HG03135 (cell line): ENCODE results near the gene FBXO8.

Experiments used
- ATAC-seq: cut with Tn5 transposase; IDR thresholded peaks from one replicate; pipeline ENCODE4 v1.9.1; 2021; ENCODE audit warnings: mild to moderate bottlenecking, moderate library complexity; ENCODE audit not compliant: unreplicated experiment

Gene FBXO8

GRCh38 chr4:174210952-174211490 lies 72.4 kb downstream of the FBXO8 start:
- ATAC-seq: no peak

DNA sequence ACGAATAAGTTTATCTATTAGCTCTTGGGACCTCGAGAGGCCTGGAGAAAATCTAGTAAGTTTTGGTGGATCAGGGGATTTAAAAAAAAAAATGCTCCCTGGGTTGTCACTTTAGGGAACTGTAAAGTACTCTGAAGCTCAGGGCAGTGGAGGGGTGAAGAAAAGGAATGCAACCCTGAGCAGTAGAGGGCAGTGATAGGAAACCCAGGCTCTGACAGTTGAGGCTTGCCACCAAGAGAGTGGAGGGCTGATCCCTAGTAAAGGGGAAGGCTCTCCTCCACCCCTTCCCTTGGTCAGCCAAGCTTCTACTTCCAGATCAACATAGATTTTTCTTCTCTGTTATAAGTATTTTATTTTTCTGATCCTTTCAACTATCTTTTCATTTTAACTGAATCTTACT lies 73.1 kb downstream of the FBXO8 start:
- no peak for ATAC-seq

DNA sequence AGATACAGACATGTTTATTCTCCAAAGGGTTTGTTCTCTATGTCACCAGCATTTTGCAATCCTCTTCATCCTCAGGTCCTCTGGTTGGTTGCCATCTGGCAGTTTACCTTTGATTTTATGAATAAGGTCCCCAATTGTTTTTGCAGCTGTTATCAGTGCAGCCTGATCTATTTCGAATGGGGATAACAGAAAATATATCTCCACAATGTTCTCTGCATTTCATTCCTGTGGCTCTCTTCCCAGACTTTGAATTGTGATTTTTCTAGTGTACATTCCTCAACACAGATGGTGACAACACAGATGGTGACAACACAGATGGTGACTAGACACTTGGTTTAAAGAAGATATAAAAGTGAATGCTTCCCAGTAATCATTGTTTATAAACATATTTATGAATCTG lies 74.1 kb downstream of the FBXO8 start:
- ATAC-seq: no peak

- no peak for ATAC-seq
Measured at GRCh38 chr4:174207367-174207766, 76.1 kb downstream of the FBXO8 start.

GRCh38 chr4:174204164-174204831 lies 79.2 kb downstream of the FBXO8 start:
- ATAC-seq: no peak

DNA sequence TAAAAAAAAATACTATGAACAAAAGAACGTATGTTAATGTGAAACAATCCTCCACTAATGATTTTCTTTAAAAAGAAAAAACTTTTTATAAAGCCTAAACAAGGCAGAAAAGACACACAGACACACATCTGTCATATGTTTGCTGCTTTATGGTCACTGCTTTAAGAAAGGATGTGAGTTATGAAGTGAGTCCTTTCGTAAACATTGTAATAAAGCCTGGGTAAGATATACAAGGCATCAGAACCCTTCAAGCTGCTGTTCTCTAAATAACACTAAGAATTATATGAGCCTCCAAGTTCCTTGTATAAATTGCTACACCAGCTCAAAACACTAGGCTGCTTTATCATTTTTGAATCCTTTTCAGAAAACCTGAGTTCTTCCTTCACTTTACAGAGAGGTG lies 81.6 kb downstream of the FBXO8 start:
- ATAC-seq: no peak

DNA sequence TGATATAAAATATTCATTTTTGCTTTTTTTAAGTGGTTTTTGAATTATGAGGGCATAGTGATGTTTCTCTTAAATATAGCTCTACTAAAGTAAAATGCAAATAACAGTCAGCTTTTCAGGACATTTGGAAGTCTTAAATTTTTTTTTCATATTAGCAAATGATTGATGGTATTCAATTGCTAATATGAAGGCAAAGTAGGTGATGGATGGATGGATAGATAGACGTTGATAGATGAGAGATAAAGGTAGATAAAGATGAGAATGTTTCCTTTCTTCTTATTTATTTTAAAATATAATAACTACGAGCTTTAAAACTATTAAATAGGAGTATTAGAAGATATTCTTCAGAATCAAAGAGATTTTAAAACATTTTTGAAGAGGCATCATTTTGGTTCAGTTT lies 83.7 kb downstream of the FBXO8 start:
- no peak for ATAC-seq

- ATAC-seq: no peak
Measured at GRCh38 chr4:174198828-174199227, 84.6 kb downstream of the FBXO8 start.

- no peak for ATAC-seq
Measured at GRCh38 chr4:174198396-174198795, 85.1 kb downstream of the FBXO8 start.

DNA sequence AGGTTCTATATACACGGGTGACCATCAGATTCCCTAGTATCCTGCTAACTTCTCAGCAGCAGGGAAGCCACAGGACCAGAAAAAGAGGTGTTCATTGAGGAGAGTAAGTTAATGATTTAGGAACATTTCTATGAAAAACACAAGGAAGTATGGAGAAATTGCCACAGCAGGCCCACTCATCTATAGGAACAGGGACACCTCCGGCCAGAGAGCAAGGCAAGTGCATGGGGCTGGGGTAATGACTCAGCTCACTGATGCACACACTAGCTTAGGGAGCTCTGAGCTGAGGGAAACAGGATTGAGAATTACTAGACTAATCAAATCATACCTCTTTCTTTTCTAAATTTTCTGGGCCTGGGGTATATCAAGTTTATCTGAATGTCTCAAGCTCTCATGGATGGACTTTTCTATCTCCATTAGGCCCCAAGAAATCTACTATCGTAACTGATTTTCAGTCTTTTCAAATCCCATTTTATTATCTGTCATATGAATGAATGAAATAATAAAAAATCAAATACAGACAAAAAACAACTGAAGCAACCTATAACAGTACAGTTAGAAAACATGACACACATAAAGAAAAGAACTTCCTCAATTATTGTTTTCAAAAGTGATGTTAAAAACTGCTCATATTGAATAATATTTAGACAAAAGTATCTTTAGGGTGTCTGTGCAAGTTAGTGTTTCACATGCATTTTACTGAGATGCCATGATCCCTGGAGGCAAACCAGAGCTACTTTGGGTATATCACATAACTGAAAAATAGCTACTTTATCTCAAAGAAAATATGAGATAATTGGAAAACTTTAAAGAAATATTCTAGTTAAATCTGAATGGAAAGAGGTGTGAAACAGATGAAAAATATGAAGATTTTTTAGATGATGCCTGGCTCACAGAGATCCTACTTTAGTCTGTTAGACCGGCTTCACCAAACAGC lies 89.8 kb downstream of the FBXO8 start:
- no peak for ATAC-seq

GRCh38 chr4:174192943-174193342 lies 90.5 kb downstream of the FBXO8 start:
- ATAC-seq: no peak

- ATAC-seq: no peak
Measured at GRCh38 chr4:174190832-174191500, 92.5 kb downstream of the FBXO8 start.

DNA sequence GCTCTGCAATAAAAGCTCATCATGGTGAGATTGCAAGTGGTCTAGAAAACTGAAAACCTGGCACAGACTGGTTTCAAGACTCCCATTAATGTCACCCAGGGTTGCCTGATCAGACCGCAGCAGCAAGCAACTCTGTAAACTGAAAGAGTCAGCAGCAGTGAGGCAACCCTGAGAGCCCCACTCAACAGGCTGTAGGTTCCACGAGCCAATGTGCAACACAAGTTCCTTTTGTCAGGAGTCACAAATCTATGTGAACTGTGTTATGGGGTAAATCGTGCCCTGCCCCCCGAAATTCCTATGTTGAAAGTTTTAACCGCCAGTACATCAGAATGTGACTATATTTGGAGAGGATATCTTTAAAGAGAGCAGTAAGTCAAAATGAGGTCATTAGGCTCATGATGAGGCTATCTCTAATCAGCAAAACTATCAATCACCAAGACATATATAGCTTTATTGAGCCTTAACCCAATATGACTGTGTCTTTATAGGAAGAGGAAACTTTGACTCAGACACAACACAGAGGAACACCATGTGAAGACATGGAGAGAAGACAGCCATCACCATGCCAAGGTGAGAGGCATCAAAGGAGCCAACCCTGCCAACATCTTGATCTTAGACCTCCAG lies 94.0 kb downstream of the FBXO8 start:
- no peak for ATAC-seq
